HCT116 (cell line): ENCODE measurements around the gene SLC25A21. TPM values are rescaled to one million over a fixed set of nuclear protein-coding genes. Genes with fewer than 3 reads are reported as not detected.
"Not testable (repeated sequence)": the region's sequence is repeated elsewhere in the genome, so short reads cannot be mapped to it uniquely, and the experiment has no call there.

Experiments
- ATAC-seq: fragments of 200-7000 bp; cut with Tn5 transposase; 2 replicates; pipeline ENCODE4 v1.9.1; 2020; ENCODE audit warnings: mild to moderate bottlenecking, moderate library complexity
- BruUV-seq: library from RNA; stranded (reverse); fragments of 400-500 nt; replicated peaks from 2 replicates; lab custom pipeline; 2021; lab: Mats Ljungman, UMichigan
- CTCF ChIA-PET: fragments of 300-600 bp; sonication (Branson Sonifier 250); formaldehyde crosslinking; loops from one replicate; lab custom pipeline; 2021; ENCODE audit warnings: antibody characterized with exemption; lab: Charles Lee
- POLR2A ChIA-PET: fragments of 300-600, 350-600 bp; sonication (Branson Sonifier 250); formaldehyde crosslinking; loops from one replicate; lab custom pipeline; 2021; ENCODE audit warnings: antibody characterized with exemption; lab: Charles Lee
- RAD21 ChIA-PET, 2 experiments: fragments of 300-600 bp; sonication (Branson Sonifier 250); formaldehyde crosslinking; loops; one replicate each; lab custom pipeline; 2023; ENCODE audit warnings: low total read pairs in 2 of 2; ENCODE audit not compliant: uncharacterized antibody in 2 of 2, unreplicated experiment in 2 of 2, low non-redundant PET in 1 of 2; lab: Charles Lee
- DNase-seq: peaks from one replicate; pipeline ENCODE4 v3.0.0-alpha.2; 2010; ENCODE audit warnings: low read depth, low spot score
- H2AFZ ChIP-seq: fragments of 200-600 bp; shearing (Covaris generic), sonication (generic); 2 replicates; pipeline ENCODE4 v1.6.1; 2017; ENCODE audit warnings: low read depth, mixed run types, mixed read lengths, antibody characterized with exemption, low read length; ENCODE audit not compliant: poor library complexity, severe bottlenecking
- H3K27ac ChIP-seq: 2 replicates; pipeline ENCODE4 v1.5.1; 2012; ENCODE audit warnings: low read depth, low read length
- H3K27me3 ChIP-seq: fragments of 200-600 bp; sonication (generic); 2 replicates; pipeline ENCODE4 v1.6.1; 2016; ENCODE audit warnings: mixed run types, low read length, mixed read lengths; ENCODE audit not compliant: insufficient read depth
- H3K36me3 ChIP-seq, 2 experiments: fragments of 200-500 bp in 1 of 2; fragments of 200-600 bp in 1 of 2; sonication (Bioruptor generic) in 1 of 2; sonication (generic) in 1 of 2; 2 replicates each; pipeline versions ENCODE4 v1.5.1 to v1.6.1; 2014 to 2016; ENCODE audit warnings: low read length in 2 of 2, inconsistent platforms in 1 of 2, mixed read lengths in 1 of 2, mixed run types in 1 of 2; ENCODE audit not compliant: insufficient read depth in 2 of 2, control insufficient read depth in 1 of 2
- H3K4me1 ChIP-seq, 2 experiments: fragments of 200-600 bp in 1 of 2; sonication (generic) in 1 of 2; 2 replicates each; pipeline versions ENCODE4 v1.5.1 to v1.6.1; 2012 to 2017; ENCODE audit warnings: low read length in 2 of 2, inconsistent platforms in 1 of 2, mild to moderate bottlenecking in 1 of 2, mixed read lengths in 1 of 2, mixed run types in 1 of 2, moderate library complexity in 1 of 2; ENCODE audit not compliant: insufficient read depth in 2 of 2, control insufficient read depth in 1 of 2
- H3K4me2 ChIP-seq: fragments of 200-600 bp; sonication (generic); 2 replicates; pipeline ENCODE4 v1.6.1; 2017; ENCODE audit warnings: mixed run types, low read length, mixed read lengths
- H3K4me3 ChIP-seq, 2 experiments: fragments of 200-600 bp in 1 of 2; sonication (generic) in 1 of 2; replicated peaks in 1 of 2; 2 replicates each; pipeline ENCODE4 v1.5.1; 2011 to 2016; ENCODE audit warnings: low read length in 2 of 2, control low read depth in 1 of 2, low read depth in 1 of 2, mild to moderate bottlenecking in 1 of 2, mixed read lengths in 1 of 2, mixed run types in 1 of 2
- H3K79me2 ChIP-seq: fragments of 200-600 bp; sonication (generic); 2 replicates; pipeline ENCODE4 v1.6.1; 2017; ENCODE audit warnings: mild to moderate bottlenecking, mixed run types, low read length, moderate library complexity, mixed read lengths; ENCODE audit not compliant: insufficient read depth
- H3K9ac ChIP-seq: fragments of 200-600 bp; sonication (generic); 2 replicates; pipeline ENCODE4 v1.6.1; 2016; ENCODE audit warnings: low read length, mixed read lengths
- H3K9me2 ChIP-seq: fragments of 200-600 bp; sonication (generic), shearing (Covaris generic); 2 replicates; pipeline ENCODE4 v1.6.1; 2017; ENCODE audit warnings: mixed run types, mild to moderate bottlenecking, moderate library complexity; ENCODE audit not compliant: insufficient read depth
- H3K9me3 ChIP-seq, 2 experiments: fragments of 200-500 bp in 1 of 2; fragments of 200-600 bp in 1 of 2; sonication (Bioruptor generic) in 1 of 2; sonication (generic) in 1 of 2; 2 replicates each; pipeline ENCODE4 v1.6.1; 2014 to 2017; ENCODE audit warnings: low read length in 2 of 2, mixed read lengths in 2 of 2, inconsistent platforms in 1 of 2, low read depth in 1 of 2, mild to moderate bottlenecking in 1 of 2, mixed run types in 1 of 2, moderate library complexity in 1 of 2; ENCODE audit not compliant: control insufficient read depth in 1 of 2, insufficient read depth in 1 of 2
- H4K20me1 ChIP-seq: fragments of 200-600 bp; sonication (generic), shearing (Covaris generic); 2 replicates; pipeline ENCODE4 v1.6.1; 2017; ENCODE audit warnings: mixed run types, mild to moderate bottlenecking, moderate library complexity; ENCODE audit not compliant: insufficient read depth
- CBX3 ChIP-seq: IDR thresholded peaks from 2 replicates; pipeline ENCODE4 v1.6.1; 2012; ENCODE audit warnings: low read depth
- ELF1 ChIP-seq: IDR thresholded peaks from 2 replicates; pipeline ENCODE4 v1.6.1; 2012; ENCODE audit warnings: low read depth, borderline replicate concordance
- EZH2 ChIP-seq: fragments of 200-600 bp; sonication (generic); IDR thresholded peaks from 2 replicates; pipeline ENCODE4 v1.6.1; 2017; ENCODE audit warnings: antibody characterized with exemption, mixed run types
- YY1 ChIP-seq: IDR thresholded peaks from 2 replicates; pipeline ENCODE4 v1.6.1; 2011; ENCODE audit warnings: low read length, low read depth, moderate library complexity, mild to moderate bottlenecking; ENCODE audit not compliant: insufficient replicate concordance; ENCODE audit errors: extremely low read depth
- ZBTB33 ChIP-seq: IDR thresholded peaks from 2 replicates; pipeline ENCODE4 v1.6.1; 2011; ENCODE audit warnings: mild to moderate bottlenecking, low read length, moderate library complexity; ENCODE audit not compliant: insufficient replicate concordance; ENCODE audit errors: extremely low read depth
- ZNF274 ChIP-seq: fragments of 200-500 bp; sonication (Bioruptor generic); IDR thresholded peaks from 2 replicates; pipeline ENCODE4 v1.6.1; 2014; ENCODE audit warnings: mild to moderate bottlenecking, low read depth, low read length, inconsistent platforms
- intact Hi-C: fragments of 100-400 bp; cut with micrococcal nuclease; formaldehyde crosslinking; loops from 2 replicates; pipeline ENCODE4 v1.10.0; 2022
- total RNA-seq: library from RNA; stranded (reverse); gene quantifications from one replicate; pipeline ENCODE4 v1.2.1, GENCODE V29; 2021; ENCODE audit not compliant: unreplicated experiment

SLC25A21 gene
- total RNA-seq, 1 experiment from 2014 or later: 3.5 TPM

- TF ChIP-seq ZNF274: no peak
- TF ChIP-seq ELF1: no peak
- TF ChIP-seq CBX3: no peak
- no peak for TF ChIP-seq ZBTB33
- no peak for TF ChIP-seq EZH2
- no peak for TF ChIP-seq YY1
Measured at GRCh38 chr14:37210448-37210847, 38.0 kb upstream of the SLC25A21 start (continued).

- RAD21 ChIA-PET, POLR2A ChIA-PET: not testable (repeated sequence)
- CTCF ChIA-PET: interaction anchor here (1.2 kb wide), 1 partner anchor 21 kb away, joined by 3 read pairs; no protein-coding TSS in a partner anchor
Measured at GRCh38 chr14:37209617-37210016, 37.2 kb upstream of the SLC25A21 start.

GRCh38 chr14:37205623-37206605 is 33.5 kb upstream of the SLC25A21 start:
- DNase-seq, H3K9ac ChIP-seq, H3K27me3 ChIP-seq, H3K9me2 ChIP-seq, H3K27ac ChIP-seq, POLR2A ChIA-PET, H3K4me2 ChIP-seq, H4K20me1 ChIP-seq, BruUV-seq, H3K36me3 ChIP-seq, ATAC-seq, H3K4me3 ChIP-seq, RAD21 ChIA-PET, CTCF ChIA-PET, H2AFZ ChIP-seq, intact Hi-C loops: not testable (repeated sequence)
- Histone ChIP-seq H3K9me3 (peaks cover 11 to 12% of the 10 kb centered on the region in 2 experiments; a peak in 2 of 4 replicates), H3K4me1 (peaks cover 0 to 16% of the 10 kb centered on the region in 2 experiments; a peak in 2 of 4 replicates), H3K79me2 (peaks cover 49% of the 10 kb centered on the region)

More at GRCh38 chr14:37209617-37210016, 37.2 kb upstream of the SLC25A21 start:
- ATAC-seq, H3K27ac ChIP-seq, H3K9ac ChIP-seq, H3K4me1 ChIP-seq, H3K27me3 ChIP-seq, H3K36me3 ChIP-seq, H4K20me1 ChIP-seq, intact Hi-C loops, H3K4me3 ChIP-seq, H3K9me2 ChIP-seq, H2AFZ ChIP-seq, H3K4me2 ChIP-seq, DNase-seq, BruUV-seq: not testable (repeated sequence)
- peaks cover 11 to 12% of the 10 kb centered on the region in 2 experiments; a peak in 2 of 4 replicates for H3K9me3 ChIP-seq
- peaks cover 26% of the 10 kb centered on the region for H3K79me2 ChIP-seq
